Right lobe of liver (tissue), 6 donors: ENCODE data around the gene LCMT2. TPM values are rescaled to one million over a fixed set of nuclear protein-coding genes. Genes with fewer than 3 reads are reported as not detected.

ENCODE experiments used
- ATAC-seq, 4 donors: fragments of 200-7000 bp; cut with Tn5 transposase; one replicate each; pipeline ENCODE4 v1.9.1; 2020; ENCODE audit warnings: mild to moderate bottlenecking in 4 of 4, moderate library complexity in 4 of 4
- DNase-seq, 3 donors: peaks; one replicate each; pipeline ENCODE4 v3.0.0-alpha.2; 2020
- H3K27ac ChIP-seq, 3 donors: fragments of 200-600 bp; one replicate each; pipeline ENCODE4 v1.8.0; 2022
- H3K27me3 ChIP-seq, 2 donors: fragments of 200-600 bp; one replicate each; pipeline ENCODE4 v1.8.0; 2022
- H3K36me3 ChIP-seq, 4 donors: fragments of 200-600 bp; sonication (generic) in 1 of 4; one replicate each; pipeline versions ENCODE4 v1.5.1 to v1.8.0; 2017 to 2022; ENCODE audit warnings: control low read depth in 1 of 4
- H3K4me1 ChIP-seq, 4 donors: fragments of 200-600 bp; sonication (generic) in 1 of 4; one replicate each; pipeline versions ENCODE4 v1.5.1 to v1.8.0; 2017 to 2022; ENCODE audit warnings: control low read depth in 1 of 4
- H3K4me3 ChIP-seq, 3 donors: fragments of 200-600 bp; one replicate each; pipeline ENCODE4 v1.8.0; 2022
- H3K9me3 ChIP-seq, 4 donors: fragments of 200-600 bp; sonication (generic) in 1 of 4; one replicate each; pipeline versions ENCODE4 v1.5.1 to v1.8.0; 2017 to 2022; ENCODE audit warnings: control low read depth in 1 of 4
- CTCF ChIP-seq, 4 donors: fragments of 200-600 bp in 3 of 4; fragments of 450-650 bp in 1 of 4; IDR thresholded peaks; one replicate each; pipeline versions ENCODE4 v1.5.1 to v1.8.0; 2016 to 2022; ENCODE audit warnings: antibody characterized with exemption in 4 of 4, mild to moderate bottlenecking in 2 of 4
- POLR2A ChIP-seq: fragments of 450-650 bp; IDR thresholded peaks from one replicate; pipeline ENCODE4 v1.6.1; 2017; ENCODE audit warnings: antibody characterized with exemption, mild to moderate bottlenecking
- WGBS: methylation state at CpG from one replicate; pipeline ENCODE4 v1.1.6; 2018; ENCODE audit warnings: low coverage, low lambda C conversion rate; ENCODE audit not compliant: insufficient coverage; ENCODE audit errors: missing lambda C conversion rate; 5-methylcytosine and 5-hydroxymethylcytosine counted together
- intact Hi-C, 2 donors: fragments of 100-400 bp; cut with DNase I; formaldehyde crosslinking; loops; one replicate each; pipeline versions ENCODE4 v1.11.2 to v1.14.1; 2022
- total RNA-seq, 6 experiments: library from RNA; depleted of rRNA in 2 of 6; stranded (reverse); fragments of >200 nt in 2 of 6; fragmentation: NEBNext Ultra II Directional in 3 of 6; extraction: Animal tissue kit (Norgen Biotek cat#: 25700) in 3 of 6; gene quantifications; one replicate each; pipeline versions ENCODE4 v1.1.0 to v1.2.4, GENCODE V29; 2016 to 2023
- donor health status: DM: no; HTN: yes; CAD: no.
- donor health status: DM: no; HTN: no; CAD: no.
- donor health status: DM: no; HTN: no; CAD: no.
- donor health status: DM: no; HTN: yes; CAD: no.
- donor health status: DM: no; HTN: yes; CAD: no.

LCMT2 gene
- total RNA-seq, 6 experiments from 2014 or later = 2.9 to 4.9 (median 3.9) TPM

DNA sequence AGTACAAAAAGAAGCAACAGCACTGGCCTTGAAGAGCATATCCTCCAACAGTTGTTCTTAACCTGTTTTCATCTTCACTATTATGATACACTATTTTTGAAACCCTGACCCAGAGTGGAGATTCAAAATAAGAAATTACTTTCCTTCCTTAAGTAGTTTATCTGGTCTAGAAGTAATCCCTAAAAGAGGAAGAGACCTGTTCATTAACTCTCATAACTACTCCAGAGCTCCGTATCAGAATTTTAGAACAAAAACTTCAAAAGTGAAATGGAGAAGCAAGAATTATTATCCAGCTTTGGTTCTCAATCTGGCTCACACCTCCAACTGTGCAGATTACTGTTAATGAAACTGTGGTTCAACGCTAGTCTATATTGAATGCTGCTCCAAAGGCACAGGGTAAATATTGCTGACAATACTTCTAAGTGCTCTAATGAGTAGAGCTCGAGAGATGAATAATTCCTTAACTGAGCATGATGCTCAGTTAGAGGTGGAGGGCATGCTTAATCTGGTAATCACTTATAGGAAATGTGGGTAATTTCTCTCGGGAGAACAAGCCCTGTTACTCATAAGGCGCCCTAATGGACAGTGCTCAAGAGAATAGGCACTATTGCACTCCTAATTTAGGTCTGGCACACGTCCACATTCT, 5.2 kb downstream of the LCMT2 start:
- no peak for ATAC-seq
- intact Hi-C loops = no loop called here
- Histone ChIP-seq H3K9me3 (no peaks in the 10 kb centered on the region), H3K27me3 (no peaks in the 10 kb centered on the region), H3K4me3 (no peak overlapping the region), H3K27ac (no peak overlapping the region), H3K36me3 (no peaks in the 10 kb centered on the region), H3K4me1 (peaks cover 0 to 11% (median 4%) of the 10 kb centered on the region in 4 donors)
- 53% methylated on average over 6 of the region's 6 CpGs for WGBS
- TF ChIP-seq CTCF (IDR thresholded peaks at IDR 0.05) = no peak
- TF ChIP-seq POLR2A = no peak
- no peak for DNase-seq

DNA sequence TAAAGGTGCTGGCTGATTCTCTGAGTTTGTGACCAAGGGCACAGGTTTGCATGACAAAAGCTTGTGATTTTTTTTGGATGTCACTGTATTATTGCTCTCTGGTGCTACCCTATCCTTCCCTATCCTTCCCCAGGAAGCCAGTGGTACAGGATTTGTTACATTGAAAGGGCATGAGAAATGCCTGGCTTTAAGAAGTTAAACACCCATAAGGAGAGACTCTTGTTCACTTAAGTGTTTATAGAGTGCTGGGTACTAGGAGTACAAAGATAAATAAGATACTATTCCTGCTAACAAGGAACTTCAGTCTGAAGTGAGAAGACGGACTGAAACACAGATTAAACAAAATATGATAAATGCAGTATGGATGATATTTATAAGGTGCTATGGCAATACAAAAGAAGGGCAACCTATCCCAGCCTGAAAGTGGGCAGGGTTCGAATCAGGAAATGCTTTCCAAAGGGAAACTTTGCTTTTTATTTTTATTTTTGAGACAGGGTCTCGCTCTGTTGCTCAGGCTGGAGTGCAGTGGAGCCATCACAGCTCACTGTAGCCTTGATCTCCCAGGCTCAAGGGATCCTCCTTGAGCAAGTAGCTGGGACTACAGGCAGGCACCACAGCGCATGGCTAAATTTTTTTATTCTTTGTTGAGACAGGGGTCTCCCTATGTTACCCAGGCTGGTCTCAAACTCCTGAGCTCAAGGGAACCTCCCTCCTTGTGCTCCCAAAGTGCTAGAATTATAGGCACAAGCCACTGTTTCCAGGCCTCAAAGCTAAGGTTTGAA, 11.2 kb downstream of the LCMT2 start:
- H3K36me3 ChIP-seq = no peaks in the 10 kb centered on the region
- intact Hi-C loops = no loop called here
- TF ChIP-seq CTCF (IDR thresholded peaks at IDR 0.05) (no peak), POLR2A (no peak)
- no peak overlapping the region for H3K4me3 ChIP-seq
- ATAC-seq (no peak), DNase-seq (no peak)
- H3K9me3 ChIP-seq = no peaks in the 10 kb centered on the region
- 75% methylated on average over 4 of the region's 4 CpGs for WGBS
- H3K27me3 ChIP-seq = no peaks in the 10 kb centered on the region
- no peak overlapping the region for H3K27ac ChIP-seq
- no peaks in the 10 kb centered on the region for H3K4me1 ChIP-seq

DNA sequence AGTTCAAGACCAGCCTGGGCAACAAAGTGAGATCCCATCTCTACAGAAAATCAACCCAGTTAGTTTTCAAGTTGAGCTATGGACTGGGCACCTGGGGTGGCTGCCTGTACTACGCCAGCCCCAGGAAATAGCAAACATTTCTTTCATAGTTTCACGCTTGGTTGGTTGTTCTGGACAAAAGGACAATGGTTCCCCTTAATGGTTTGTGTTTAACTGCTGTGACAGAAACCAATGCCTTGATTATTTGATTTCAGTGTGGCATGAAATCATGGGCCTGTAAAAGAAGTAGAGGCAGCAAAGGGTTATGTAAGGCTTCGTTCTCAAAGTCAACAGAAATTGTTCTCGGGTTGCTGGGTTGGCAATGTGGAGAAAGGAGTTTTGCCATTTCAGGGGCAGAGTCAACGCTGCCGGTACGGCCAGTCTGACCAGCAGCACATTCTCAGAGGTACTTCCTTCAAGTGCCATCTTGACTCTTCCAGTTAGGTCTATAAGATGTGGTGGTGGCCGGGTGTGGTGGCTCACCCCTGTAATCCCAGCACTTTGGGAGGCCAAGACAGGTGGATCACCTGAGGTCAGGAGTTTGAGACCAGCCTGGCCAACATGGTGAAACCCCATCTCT, 12.7 kb downstream of the LCMT2 start:
- intact Hi-C loops = no loop called here
- Histone ChIP-seq H3K4me3 (no peak overlapping the region), H3K27ac (no peak overlapping the region), H3K36me3 (no peaks in the 10 kb centered on the region), H3K9me3 (no peaks in the 10 kb centered on the region), H3K4me1 (no peaks in the 10 kb centered on the region), H3K27me3 (no peaks in the 10 kb centered on the region)
- no peak for DNase-seq
- ATAC-seq = no peak
- TF ChIP-seq CTCF (IDR thresholded peaks at IDR 0.05) = no peak
- no peak for TF ChIP-seq POLR2A
- 79% methylated on average over 7 of the region's 8 CpGs for WGBS

GRCh38 chr15:43316971-43317346, 13.4 kb downstream of the LCMT2 start:
- intact Hi-C loops = no loop called here
- TF ChIP-seq CTCF (IDR thresholded peaks at IDR 0.05) = no peak
- TF ChIP-seq POLR2A = no peak
- Histone ChIP-seq H3K27me3 (no peaks in the 10 kb centered on the region), H3K9me3 (no peaks in the 10 kb centered on the region), H3K4me3 (no peak overlapping the region), H3K27ac (no peak overlapping the region), H3K4me1 (no peaks in the 10 kb centered on the region), H3K36me3 (no peaks in the 10 kb centered on the region)
- 60% methylated on average over 1 of the region's 1 CpG for WGBS
- ATAC-seq (no peak), DNase-seq (no peak)
